Fibroblast of lung (primary cell): ENCODE measurements around the gene TRIM37.

Experiments used
- CTCF ChIP-seq, 2 donors: IDR thresholded peaks in 1 of 2; conservative IDR thresholded peaks in 1 of 2; 1 replicate in 1 of 2; 2 replicates in 1 of 2; pipeline ENCODE4 v1.5.1; 2011 to 2012; ENCODE audit warnings: low read length in 2 of 2, control low read depth in 1 of 2, inconsistent platforms in 1 of 2, low read depth in 1 of 2, mild to moderate bottlenecking in 1 of 2
- EZH2 ChIP-seq: IDR thresholded peaks from 2 replicates; pipeline ENCODE4 v1.5.1; 2012; ENCODE audit warnings: low read length, control low read depth, mild to moderate bottlenecking; ENCODE audit errors: missing control alignments

GRCh38 chr17:58993311-58993710 is 113.4 kb downstream of the TRIM37 start:
- no peak for TF ChIP-seq CTCF (conservative IDR thresholded peaks at IDR 0.05 in 1 of 2, IDR thresholded peaks at IDR 0.05 in 1 of 2; ENCODE audit: low read depth in 1 of 2, low read length in 2 of 2)
- TF ChIP-seq EZH2 = no peak
